GM23248 (cell line): ENCODE measurements around the gene SEMA5A.

Experiments used
- EZH2 ChIP-seq: fragments of 200-600 bp; sonication (generic); IDR thresholded peaks from 2 replicates; pipeline ENCODE4 v1.6.1; 2018; ENCODE audit warnings: antibody characterized with exemption, mild to moderate bottlenecking; ENCODE audit not compliant: insufficient read depth, poor library complexity, severe bottlenecking
- EZH2phosphoT487 ChIP-seq: fragments of 200-600 bp; sonication (generic); IDR thresholded peaks from 2 replicates; pipeline ENCODE4 v1.6.1; 2018; ENCODE audit warnings: antibody characterized with exemption, moderate library complexity, mild to moderate bottlenecking, low read depth; ENCODE audit not compliant: insufficient read depth

GRCh38 chr5:9453480-9454011, 92.3 kb downstream of the SEMA5A start:
- TF ChIP-seq EZH2: no peak
- TF ChIP-seq EZH2phosphoT487: no peak
